ENCODE measurements around the gene MROH2A. TPM values are rescaled to one million over a fixed set of nuclear protein-coding genes. Genes with fewer than 3 reads are reported as not detected.

Gene MROH2A
- total and polyA plus RNA-seq, 4 donors: 0.80 TPM; not detected in 3

DNA sequence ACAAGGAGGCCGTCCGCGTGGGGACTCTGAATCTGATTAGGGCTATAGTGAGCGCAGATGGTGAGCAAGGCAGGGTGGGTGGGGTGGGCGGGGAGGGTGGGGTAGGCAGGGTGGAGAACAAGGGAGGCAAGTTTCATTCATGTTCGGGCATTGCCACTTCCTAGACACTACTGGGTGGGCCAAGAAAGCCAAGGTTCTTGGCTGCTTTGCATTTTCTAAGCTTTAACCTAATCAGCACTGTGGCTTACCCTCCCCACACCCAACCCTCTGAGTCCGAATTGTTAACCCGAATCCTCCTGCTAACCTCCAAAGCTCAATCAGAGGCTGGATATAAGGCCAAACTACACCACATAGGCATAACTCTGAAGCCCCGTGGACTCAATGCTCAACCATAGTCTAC is 18.1 kb downstream of the MROH2A start:
- no peak for ATAC-seq (ENCODE audit: insufficient read depth, low FRiP score)

DNA sequence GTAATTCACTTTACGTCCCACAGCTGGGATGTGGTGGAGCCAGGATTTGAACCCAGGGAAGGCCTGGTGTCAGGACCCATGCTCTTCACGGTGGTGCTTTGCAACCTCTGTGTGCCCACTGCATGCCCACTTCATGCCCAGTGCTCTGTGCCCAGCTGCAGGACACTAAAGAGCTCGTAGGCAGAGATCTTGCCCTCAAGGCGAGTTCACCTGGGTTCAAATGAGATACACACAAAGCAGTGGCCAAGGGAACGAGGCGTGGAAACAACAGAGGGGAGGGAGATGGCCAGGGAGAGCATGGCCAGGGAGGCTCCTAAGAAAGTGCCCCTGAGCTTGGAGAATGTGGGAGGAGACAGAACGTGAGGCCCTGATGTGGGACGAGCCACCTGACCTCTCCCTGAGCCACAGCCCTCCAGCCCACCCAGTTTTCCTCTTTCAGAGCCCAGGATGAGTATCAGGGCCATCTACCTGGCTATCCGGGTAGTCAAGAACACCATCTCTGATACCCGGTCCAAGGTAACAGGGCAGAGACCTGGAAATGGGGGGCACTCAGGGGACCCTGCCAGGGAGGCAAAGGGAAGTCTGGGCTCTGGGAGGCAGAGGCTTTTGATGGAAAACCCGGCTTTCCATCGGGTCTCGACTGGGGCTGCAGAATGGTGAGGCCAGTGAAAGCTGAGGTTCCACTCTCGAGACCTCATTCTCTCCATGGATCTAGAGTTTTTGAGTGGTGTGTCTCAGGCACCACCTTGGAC is 20.4 kb downstream of the MROH2A start:
- ATAC-seq (ENCODE audit: insufficient read depth, low FRiP score) (no peak), DNase-seq (no peak)
- Histone ChIP-seq H3K27ac (ENCODE audit: low read depth in 1 of 2, low read length in 1 of 2) (no peak overlapping the region), H3K4me1 (ENCODE audit: control insufficient read depth in 5 of 5, insufficient read depth in 5 of 5, low read length in 5 of 5) (no peaks in the 10 kb centered on the region), H3K27me3 (ENCODE audit: control insufficient read depth in 3 of 3, insufficient read depth in 3 of 3, low read length in 2 of 3) (no peaks in the 10 kb centered on the region), H3K9me3 (ENCODE audit: control insufficient read depth in 4 of 4, insufficient read depth in 3 of 4, low read length in 3 of 4) (no peaks in the 10 kb centered on the region), H3K9ac (ENCODE audit: insufficient read depth in 1 of 2, low read length in 2 of 2) (no peak overlapping the region), H3K36me3 (ENCODE audit: control insufficient read depth in 4 of 4, insufficient read depth in 4 of 4, low read length in 4 of 4) (no peaks in the 10 kb centered on the region), H3K4me3 (no peak overlapping the region)
- no peak for TF ChIP-seq CTCF (IDR thresholded peaks at IDR 0.05; ENCODE audit: control extremely low read depth, extremely low read depth)
- 81 to 85% methylated on average over 14 of the region's 14 CpGs for WGBS, 2 donors

More for the DNA sequence above, 18.1 kb downstream of the MROH2A start:
- Histone ChIP-seq H3K36me3 (ENCODE audit: control insufficient read depth in 4 of 4, insufficient read depth in 4 of 4, low read length in 4 of 4) (no peaks in the 10 kb centered on the region), H3K27ac (ENCODE audit: low read depth in 1 of 2, low read length in 1 of 2) (no peak overlapping the region), H3K27me3 (ENCODE audit: control insufficient read depth in 3 of 3, insufficient read depth in 3 of 3, low read length in 2 of 3) (no peaks in the 10 kb centered on the region), H3K9ac (ENCODE audit: insufficient read depth in 1 of 2, low read length in 2 of 2) (no peak overlapping the region), H3K4me1 (ENCODE audit: control insufficient read depth in 5 of 5, insufficient read depth in 5 of 5, low read length in 5 of 5) (no peaks in the 10 kb centered on the region), H3K4me3 (no peak overlapping the region), H3K9me3 (ENCODE audit: control insufficient read depth in 4 of 4, insufficient read depth in 3 of 4, low read length in 3 of 4) (no peaks in the 10 kb centered on the region)
- TF ChIP-seq CTCF (IDR thresholded peaks at IDR 0.05; ENCODE audit: control extremely low read depth, extremely low read depth): no peak
- WGBS, 2 donors: 86 to 92% methylated on average over 9 of the region's 9 CpGs
- no peak for DNase-seq

GRCh38 chr2:233799087-233799665 is 21.0 kb downstream of the MROH2A start:
- H3K4me1 ChIP-seq (ENCODE audit: control insufficient read depth in 5 of 5, insufficient read depth in 5 of 5, low read length in 5 of 5): no peaks in the 10 kb centered on the region
- H3K9me3 ChIP-seq (ENCODE audit: control insufficient read depth in 4 of 4, insufficient read depth in 3 of 4, low read length in 3 of 4): no peaks in the 10 kb centered on the region
- no peaks in the 10 kb centered on the region for H3K27me3 ChIP-seq (ENCODE audit: control insufficient read depth in 3 of 3, insufficient read depth in 3 of 3, low read length in 2 of 3)
- no peak for TF ChIP-seq CTCF (IDR thresholded peaks at IDR 0.05; ENCODE audit: control extremely low read depth, extremely low read depth)
- H3K36me3 ChIP-seq (ENCODE audit: control insufficient read depth in 4 of 4, insufficient read depth in 4 of 4, low read length in 4 of 4): no peaks in the 10 kb centered on the region
- no peak overlapping the region for H3K27ac ChIP-seq (ENCODE audit: low read depth in 1 of 2, low read length in 1 of 2)
- DNase-seq: no peak
- H3K9ac ChIP-seq (ENCODE audit: insufficient read depth in 1 of 2, low read length in 2 of 2): no peak overlapping the region
- H3K4me3 ChIP-seq: no peak overlapping the region
- 63 to 68% methylated on average over 7 of the region's 7 CpGs for WGBS, 2 donors
- no peak for ATAC-seq (ENCODE audit: insufficient read depth, low FRiP score)
